ENCODE data around the gene TMEM38B. TPM values are rescaled to one million over a fixed set of nuclear protein-coding genes. Genes with fewer than 3 reads are reported as not detected.

The TMEM38B gene
- total RNA-seq, 1 experiment from 2014 or later = 14.5 TPM

DNA sequence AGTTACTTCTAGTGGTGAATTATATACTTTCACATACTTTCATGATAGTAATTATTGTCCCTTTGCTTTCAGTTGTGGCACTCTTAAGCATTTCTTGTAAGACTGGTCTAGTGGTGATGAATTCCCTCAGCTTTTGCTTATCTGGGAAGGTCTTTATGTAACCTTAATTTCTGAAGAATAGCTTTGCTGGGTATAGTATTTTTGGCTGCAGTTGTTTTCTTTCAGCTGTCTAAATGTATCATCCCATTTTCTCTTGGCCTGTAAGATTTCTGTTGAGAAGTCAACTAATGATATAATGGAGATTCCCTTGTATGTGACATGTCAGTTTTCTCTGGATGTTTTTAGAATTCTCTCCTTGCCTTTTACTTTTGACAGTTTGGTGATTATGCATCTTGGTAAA is 41.0 kb downstream of the TMEM38B start:
- H3K4me1 ChIP-seq (ENCODE audit: insufficient read depth, low read length) = no peaks in the 10 kb centered on the region
- Mint-ChIP-seq H3K36me3 (ENCODE audit: insufficient read depth in 1 of 3, low read depth in 3 of 3) (peaks cover 21 to 44% (median 25%) of the 10 kb centered on the region in 3 experiments), H3K27me3 (ENCODE audit: low read depth) (no peaks in the 10 kb centered on the region), H3K4me1 (no peaks in the 10 kb centered on the region), H3K9me3 (peaks cover 38 to 41% of the 10 kb centered on the region in 2 experiments), H3K27ac (no peak overlapping the region), H3K4me3 (no peak overlapping the region)
- no peak overlapping the region for H3K4me2 ChIP-seq (ENCODE audit: insufficient read depth, insufficient read length, low read length)
- no peak overlapping the region for H3K27ac ChIP-seq (ENCODE audit: insufficient read length, low read depth, low read length)
- no peak overlapping the region for H2AK5ac ChIP-seq (ENCODE audit: insufficient read length, low read length)
- H4K20me1 ChIP-seq (ENCODE audit: control insufficient read depth, insufficient read depth, insufficient read length) = no peaks in the 10 kb centered on the region
- H3K27me3 ChIP-seq (ENCODE audit: insufficient read depth, low read length) = no peaks in the 10 kb centered on the region
- H3K9ac ChIP-seq (ENCODE audit: extremely low read depth, insufficient read length, low read length) = no peak overlapping the region
- no peak overlapping the region for H2BK20ac ChIP-seq (ENCODE audit: low read depth, low read length, poor library complexity, severe bottlenecking)
- no peak overlapping the region for H2AFZ ChIP-seq (ENCODE audit: low read length)
- no peaks in the 10 kb centered on the region for H3K79me2 ChIP-seq (ENCODE audit: insufficient read depth, low read length)
- no peak overlapping the region for H2BK12ac ChIP-seq (ENCODE audit: insufficient read length, low read depth, low read length)
- H3T11ph ChIP-seq (ENCODE audit: low read length) = no peak overlapping the region
- TF ChIP-seq, protein P1, sequence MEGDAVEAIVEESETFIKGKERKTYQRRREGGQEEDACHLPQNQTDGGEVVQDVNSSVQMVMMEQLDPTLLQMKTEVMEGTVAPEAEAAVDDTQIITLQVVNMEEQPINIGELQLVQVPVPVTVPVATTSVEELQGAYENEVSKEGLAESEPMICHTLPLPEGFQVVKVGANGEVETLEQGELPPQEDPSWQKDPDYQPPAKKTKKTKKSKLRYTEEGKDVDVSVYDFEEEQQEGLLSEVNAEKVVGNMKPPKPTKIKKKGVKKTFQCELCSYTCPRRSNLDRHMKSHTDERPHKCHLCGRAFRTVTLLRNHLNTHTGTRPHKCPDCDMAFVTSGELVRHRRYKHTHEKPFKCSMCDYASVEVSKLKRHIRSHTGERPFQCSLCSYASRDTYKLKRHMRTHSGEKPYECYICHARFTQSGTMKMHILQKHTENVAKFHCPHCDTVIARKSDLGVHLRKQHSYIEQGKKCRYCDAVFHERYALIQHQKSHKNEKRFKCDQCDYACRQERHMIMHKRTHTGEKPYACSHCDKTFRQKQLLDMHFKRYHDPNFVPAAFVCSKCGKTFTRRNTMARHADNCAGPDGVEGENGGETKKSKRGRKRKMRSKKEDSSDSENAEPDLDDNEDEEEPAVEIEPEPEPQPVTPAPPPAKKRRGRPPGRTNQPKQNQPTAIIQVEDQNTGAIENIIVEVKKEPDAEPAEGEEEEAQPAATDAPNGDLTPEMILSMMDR (conservative IDR thresholded peaks at IDR 0.05) = no peak
- no peak overlapping the region for H3K23ac ChIP-seq (ENCODE audit: insufficient read length, low read depth, low read length)
- no peak overlapping the region for H3K18ac ChIP-seq (ENCODE audit: insufficient read length, low read depth, low read length)
- H3K14ac ChIP-seq (ENCODE audit: insufficient read depth, low read length) = no peak overlapping the region
- H3K4ac ChIP-seq (ENCODE audit: low read depth, low read length) = no peak overlapping the region
- no peak overlapping the region for H2BK15ac ChIP-seq (ENCODE audit: low read depth, low read length)
- no peak for DNase-seq
- no peaks in the 10 kb centered on the region for H3K9me3 ChIP-seq (ENCODE audit: control insufficient read depth, low read depth, low read length)
- H3K56ac ChIP-seq (ENCODE audit: insufficient read length, low read depth, low read length) = no peak overlapping the region
- H4K5ac ChIP-seq (ENCODE audit: insufficient read length, low read depth, low read length) = no peak overlapping the region
- no peak overlapping the region for H2BK120ac ChIP-seq (ENCODE audit: low read depth, low read length, poor library complexity, severe bottlenecking)
- no peak overlapping the region for H4K91ac ChIP-seq (ENCODE audit: insufficient read length, low read depth, low read length)
- no peak overlapping the region for H2BK5ac ChIP-seq (ENCODE audit: insufficient read length, low read length)
- no peak overlapping the region for H4K8ac ChIP-seq (replicated peaks; ENCODE audit: insufficient read length, low read depth, low read length)
- no peaks in the 10 kb centered on the region for H3K79me1 ChIP-seq (ENCODE audit: insufficient read depth, low read depth, low read length, poor library complexity, severe bottlenecking)
- no peaks in the 10 kb centered on the region for H3K23me2 ChIP-seq (ENCODE audit: insufficient read length, low read depth, low read length, poor library complexity, severe bottlenecking)

Measured in H9 (cell line).